Omental fat pad (tissue), 4 donors: ENCODE data around the gene GJB2. TPM values are rescaled to one million over a fixed set of nuclear protein-coding genes. Genes with fewer than 3 reads are reported as not detected.
A peak's percentile ranks its signal among the peaks of the same experiment; 100 is the strongest.
"Not testable (repeated sequence)": the region's sequence is repeated elsewhere in the genome, so short reads cannot be mapped to it uniquely, and the experiment has no call there.

ENCODE experiments used
- ATAC-seq: fragments of 150-250 bp; one replicate; pipeline ENCODE4 v1.9.1; 2016; ENCODE audit warnings: mild to moderate bottlenecking, moderate library complexity; ENCODE audit not compliant: low FRiP score
- DNase-seq: peaks from one replicate; pipeline ENCODE4 v3.0.0-alpha.2; 2019; ENCODE audit warnings: low spot score
- CTCF ChIP-seq, 3 donors: fragments of 450-650 bp; IDR thresholded peaks; one replicate each; pipeline ENCODE4 v1.5.1; 2016 to 2017; ENCODE audit warnings: antibody characterized with exemption in 3 of 3, mild to moderate bottlenecking in 3 of 3, moderate library complexity in 2 of 3
- total RNA-seq, 4 donors: library from RNA; depleted of rRNA; stranded (reverse); fragments of >200 nt; gene quantifications; one replicate each; pipeline ENCODE4 v1.1.0, GENCODE V29; 2016

Gene GJB2
- total RNA-seq, 4 donors from 2014 or later, result 0.63 to 13.5 (median 7.4) TPM; not detected in 1

- no peak for TF ChIP-seq CTCF (IDR thresholded peaks at IDR 0.05)
- ATAC-seq (peak; percentile 33), DNase-seq (no peak)
Observed at GRCh38 chr13:20159646-20160305, 33.0 kb downstream of the GJB2 start.

DNA sequence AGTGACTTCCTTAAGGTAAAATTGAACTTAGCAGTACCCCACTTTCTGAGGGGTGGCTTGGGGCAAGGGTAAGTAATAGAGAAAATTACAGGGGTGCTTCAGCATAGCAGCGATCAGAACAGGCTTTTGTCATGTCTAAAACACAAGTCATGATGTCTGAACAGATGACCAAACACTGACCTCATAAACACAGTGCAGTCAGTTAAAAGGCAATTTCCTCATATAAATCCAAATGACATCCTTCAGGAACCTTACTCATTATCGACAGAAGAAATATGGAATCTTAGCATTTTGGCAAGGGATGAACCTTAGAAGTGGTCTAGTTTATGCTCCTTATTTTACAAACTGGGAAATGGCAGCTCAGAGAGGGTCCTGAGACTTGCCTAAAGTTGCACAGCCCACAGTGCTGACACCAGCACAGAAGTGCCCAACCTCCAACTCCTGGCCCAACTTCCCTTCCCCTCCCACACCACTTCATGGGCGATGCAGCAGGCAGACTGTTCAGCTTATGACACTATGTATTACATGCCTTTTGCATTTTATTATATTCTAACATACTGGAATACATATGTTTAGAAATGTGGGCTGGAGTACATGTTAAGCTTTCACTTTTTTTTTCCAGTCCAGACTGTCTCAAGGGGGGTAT lies 35.5 kb downstream of the GJB2 start:
- DNase-seq (no peak), ATAC-seq (no peak)
- TF ChIP-seq CTCF (IDR thresholded peaks at IDR 0.05), result no peak

- ATAC-seq, result no peak
- DNase-seq, result no peak
- TF ChIP-seq CTCF (IDR thresholded peaks at IDR 0.05), result no peak
Observed at GRCh38 chr13:20156702-20157101, 36.0 kb downstream of the GJB2 start.

DNA sequence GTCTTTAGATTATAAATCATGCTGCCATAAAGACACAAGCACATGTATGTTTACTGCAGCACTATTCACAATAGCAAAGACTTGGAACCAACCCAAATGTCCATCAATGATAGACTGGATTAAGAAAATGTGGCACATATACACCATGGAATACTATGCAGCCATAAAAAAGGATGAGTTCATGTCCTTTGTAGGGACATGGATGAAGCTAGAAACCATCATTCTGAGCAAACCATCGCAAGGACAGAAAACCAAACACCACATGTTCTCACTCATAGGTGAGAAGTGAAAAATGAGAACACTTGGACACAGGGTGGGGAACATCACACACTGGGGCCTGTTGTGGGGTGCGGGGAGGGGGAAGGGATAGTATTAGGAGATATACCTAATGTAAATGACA lies 39.4 kb downstream of the GJB2 start:
- not testable (repeated sequence) for DNase-seq, ATAC-seq

DNA sequence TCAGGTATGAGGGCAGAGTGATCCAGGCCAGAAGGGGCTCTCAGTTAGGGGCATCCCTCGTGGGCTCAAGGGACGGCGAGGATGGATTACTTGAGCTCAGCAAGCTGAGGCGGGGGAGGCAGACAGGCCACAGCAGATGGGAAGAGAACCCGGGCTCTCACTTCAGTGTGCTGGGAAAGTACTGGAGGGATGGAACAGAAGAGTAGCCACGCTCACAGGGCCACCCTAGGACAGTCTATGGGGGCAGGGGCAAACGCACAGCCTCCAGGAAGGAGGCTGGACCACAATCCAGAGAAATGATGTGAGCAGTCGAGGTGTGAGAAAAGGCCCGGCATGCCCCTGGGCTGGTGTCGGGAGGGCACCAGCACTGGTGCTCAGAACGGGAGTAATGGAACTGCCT lies 41.1 kb downstream of the GJB2 start:
- TF ChIP-seq CTCF (IDR thresholded peaks at IDR 0.05), result no peak
- ATAC-seq, result no peak
- DNase-seq, result no peak

- no peak for TF ChIP-seq CTCF (IDR thresholded peaks at IDR 0.05)
- no peak for ATAC-seq
Observed at GRCh38 chr13:20151016-20151415, 41.7 kb downstream of the GJB2 start.

GRCh38 chr13:20150561-20150960 lies 42.2 kb downstream of the GJB2 start:
- no peak for TF ChIP-seq CTCF (IDR thresholded peaks at IDR 0.05)
- no peak for DNase-seq
- ATAC-seq, result no peak

More at GRCh38 chr13:20151016-20151415, 41.7 kb downstream of the GJB2 start:
- no peak for DNase-seq
